GM18868 (cell line): ENCODE data around the gene SMAD9.
A peak's percentile ranks its signal among the peaks of the same experiment; 100 is the strongest.

ENCODE experiments used
- ATAC-seq: cut with Tn5 transposase; IDR thresholded peaks from one replicate; pipeline ENCODE4 v1.9.1; 2021; ENCODE audit warnings: mild to moderate bottlenecking, moderate library complexity; ENCODE audit not compliant: unreplicated experiment

The SMAD9 gene

DNA sequence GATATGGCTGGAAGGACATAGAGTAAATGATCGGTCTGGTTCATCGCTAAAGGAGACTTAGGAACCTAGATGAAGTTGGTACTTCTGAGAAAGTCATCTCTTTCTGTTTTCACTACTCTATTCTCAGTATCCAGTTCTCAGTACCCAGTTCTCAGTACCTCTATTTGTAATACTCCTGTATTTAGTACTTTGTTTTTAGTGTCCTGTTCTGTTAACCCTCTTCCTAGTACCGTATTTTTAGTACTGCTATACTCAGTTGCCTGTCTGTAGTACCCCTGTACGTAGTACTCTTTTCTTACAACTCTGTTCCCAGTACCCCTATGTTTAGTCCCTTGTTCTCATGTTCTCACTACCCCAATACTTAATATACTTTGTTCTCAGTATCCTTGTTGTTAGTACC lies 99.8 kb downstream of the SMAD9 start:
- ATAC-seq: peak; percentile 43

DNA sequence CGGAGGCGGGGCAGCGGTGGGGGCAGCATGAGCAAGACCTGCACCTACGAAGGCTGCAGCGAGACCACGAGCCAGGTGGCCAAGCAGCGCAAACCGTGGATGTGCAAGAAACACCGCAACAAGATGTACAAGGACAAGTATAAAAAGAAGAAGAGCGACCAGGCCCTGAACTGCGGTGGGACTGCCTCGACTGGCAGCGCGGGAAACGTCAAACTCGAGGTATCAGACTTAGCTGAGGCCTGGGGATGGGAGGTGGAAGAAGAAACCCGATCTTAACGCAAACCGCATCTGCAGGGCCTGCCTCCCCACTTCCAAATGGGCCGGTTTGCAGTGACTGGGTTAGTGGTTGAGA lies 100.3 kb downstream of the SMAD9 start:
- peak; percentile 11 for ATAC-seq

DNA sequence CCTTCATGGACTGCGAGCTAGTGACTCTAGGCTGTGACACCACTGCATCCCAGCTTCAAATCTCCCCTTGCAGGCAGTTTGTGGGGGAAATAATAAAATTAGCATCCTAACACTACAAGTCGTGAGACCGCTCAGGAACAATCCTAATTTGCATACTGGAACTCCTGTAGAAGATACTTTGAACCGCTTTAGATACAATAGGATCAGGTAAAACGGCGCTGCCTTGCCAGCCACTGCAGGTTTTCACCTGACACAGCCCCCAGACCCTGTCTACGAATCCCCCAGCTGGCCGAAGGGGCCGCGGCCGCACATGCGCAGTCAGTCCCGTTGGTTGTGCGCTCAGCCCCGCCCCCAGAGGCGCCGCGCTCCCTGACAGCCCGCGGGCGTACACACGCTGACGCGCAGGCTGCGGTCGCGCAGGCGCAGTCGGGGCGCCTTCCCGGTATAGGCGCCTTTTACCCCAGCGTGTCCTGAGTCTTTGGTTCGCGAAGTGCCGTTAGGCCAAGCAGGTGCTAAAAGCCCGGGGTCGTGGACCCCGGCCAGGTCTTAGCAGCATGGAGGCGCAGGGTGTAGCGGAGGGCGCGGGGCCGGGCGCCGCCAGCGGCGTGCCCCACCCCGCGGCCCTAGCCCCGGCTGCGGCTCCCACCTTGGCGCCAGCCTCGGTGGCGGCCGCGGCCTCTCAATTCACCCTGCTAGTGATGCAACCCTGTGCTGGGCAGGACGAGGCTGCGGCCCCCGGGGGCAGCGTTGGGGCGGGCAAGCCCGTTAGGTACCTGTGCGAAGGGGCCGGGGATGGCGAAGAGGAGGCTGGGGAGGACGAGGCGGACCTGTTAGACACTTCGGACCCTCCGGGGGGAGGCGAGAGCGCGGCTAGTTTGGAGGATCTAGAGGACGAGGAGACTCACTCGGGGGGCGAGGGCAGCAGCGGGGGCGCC lies 101.0 kb downstream of the SMAD9 start, which contains the start of gene RFXAP:
Gene RFXAP, plus strand, starts transcription at position 419 of the 935 bp plus-strand sequence. Its CDS starts 136 bp downstream, at position 555.
- peak; percentile 87 for ATAC-seq

DNA sequence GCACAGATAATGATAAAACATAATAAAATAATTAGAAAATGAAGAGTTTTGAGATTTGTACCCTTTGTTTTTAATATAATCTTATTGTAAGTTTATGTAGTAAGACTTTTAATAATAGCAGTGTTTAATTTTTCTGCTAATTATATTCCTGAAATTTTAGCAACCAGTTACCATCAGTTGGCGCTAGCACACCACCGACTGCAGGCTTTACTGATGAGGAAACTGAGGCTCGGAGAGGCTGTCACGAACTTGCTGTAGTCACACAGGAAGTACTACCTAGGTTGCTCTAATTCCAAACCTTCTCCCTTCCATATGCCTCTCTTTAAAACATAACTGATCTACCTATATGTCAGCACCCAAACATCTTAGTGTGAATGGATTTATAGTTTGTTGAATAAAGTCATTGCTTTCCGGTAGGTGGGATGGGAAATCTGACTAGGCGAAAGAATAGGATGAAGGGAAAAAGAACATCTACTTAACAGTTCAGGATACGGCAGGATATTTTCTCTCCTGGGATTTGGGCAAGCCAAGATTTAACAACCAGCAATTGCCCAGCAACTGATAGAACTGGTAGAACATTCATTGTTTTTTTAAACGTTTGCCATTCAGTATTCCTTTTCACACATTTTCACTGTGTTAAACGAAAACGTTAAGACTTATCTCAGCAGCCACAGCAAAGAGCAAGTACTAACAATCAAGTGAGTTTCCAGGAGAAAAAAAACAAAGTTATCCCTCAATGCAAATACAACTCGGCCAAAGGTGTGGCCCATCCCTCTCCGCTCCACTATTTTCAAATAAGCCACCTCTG lies 101.8 kb downstream of the SMAD9 start:
- peak; percentile 0 for ATAC-seq

DNA sequence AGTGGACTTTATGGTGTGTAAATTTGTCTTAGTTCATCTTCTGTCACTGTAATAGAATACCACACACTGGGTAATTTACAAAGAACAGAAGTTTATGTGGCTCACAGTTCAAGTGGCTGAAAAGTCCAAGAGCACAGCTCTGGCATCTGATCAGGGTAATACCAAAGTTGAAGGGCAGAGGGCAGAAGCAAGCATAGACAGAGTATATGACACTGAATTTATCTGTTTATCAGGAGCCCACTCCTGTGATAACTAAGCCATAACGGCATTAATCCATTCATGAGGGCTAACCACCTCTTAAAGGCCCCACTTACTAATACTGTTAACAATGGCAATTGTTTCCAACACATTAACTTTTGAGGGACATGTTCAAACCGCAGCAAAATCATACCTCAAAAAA lies 105.0 kb downstream of the SMAD9 start:
- no peak for ATAC-seq

DNA sequence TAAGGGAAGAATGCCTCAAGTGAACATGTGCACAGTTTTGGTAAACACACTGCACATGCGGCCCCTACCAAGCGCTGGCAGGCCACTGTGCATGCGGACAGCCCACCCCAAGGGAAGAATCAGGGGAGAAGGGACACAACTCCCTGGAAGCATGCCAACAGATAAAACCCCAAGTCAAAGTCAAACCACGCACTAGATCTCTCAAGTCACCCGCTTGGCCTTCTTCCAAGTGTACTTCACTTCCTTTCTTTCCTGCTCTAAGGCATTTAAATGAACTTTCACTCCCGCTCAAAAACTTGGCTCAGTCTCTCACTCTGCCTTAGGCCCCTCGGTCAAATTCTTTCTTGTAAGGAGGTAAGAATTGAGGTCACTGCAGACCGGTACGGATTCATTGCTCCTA lies 105.6 kb downstream of the SMAD9 start:
- ATAC-seq: no peak

DNA sequence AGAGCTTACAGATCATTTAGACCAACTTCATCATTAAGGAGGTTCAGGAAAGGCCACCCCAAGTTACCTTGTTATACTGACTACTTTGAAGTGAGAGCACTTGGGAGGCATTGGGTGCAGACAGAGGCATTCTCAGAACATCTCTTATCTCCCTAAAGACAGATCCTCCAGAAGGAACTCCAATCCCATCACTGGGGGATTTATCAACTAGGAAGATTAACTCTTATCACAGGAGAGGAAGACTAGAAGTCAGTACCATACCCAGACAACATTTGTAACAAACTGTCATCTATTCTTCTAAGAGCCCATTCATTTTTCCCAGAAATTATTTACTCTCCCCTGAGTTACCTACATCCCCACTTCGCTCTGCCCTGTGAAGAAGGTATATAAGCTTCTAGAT lies 106.8 kb downstream of the SMAD9 start:
- ATAC-seq: no peak

DNA sequence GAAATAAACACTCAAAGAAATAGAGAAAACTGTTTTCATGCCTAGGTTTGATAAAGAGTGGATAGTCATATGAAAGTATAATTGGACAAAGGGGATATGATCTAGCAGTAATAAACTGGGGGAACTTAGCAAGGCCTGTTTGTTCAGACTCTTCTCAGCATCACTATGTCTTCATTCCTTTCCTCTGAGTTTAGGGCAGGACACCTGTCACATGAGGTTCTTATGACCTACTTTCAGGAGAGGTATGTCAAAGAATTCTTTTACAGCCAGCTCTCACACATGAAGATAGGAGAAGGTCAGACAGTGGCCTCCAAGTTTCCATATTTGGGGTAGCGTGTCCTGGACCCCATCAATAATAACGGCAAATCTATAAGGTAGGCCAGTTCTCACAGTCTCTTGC lies 112.4 kb downstream of the SMAD9 start:
- ATAC-seq: no peak

DNA sequence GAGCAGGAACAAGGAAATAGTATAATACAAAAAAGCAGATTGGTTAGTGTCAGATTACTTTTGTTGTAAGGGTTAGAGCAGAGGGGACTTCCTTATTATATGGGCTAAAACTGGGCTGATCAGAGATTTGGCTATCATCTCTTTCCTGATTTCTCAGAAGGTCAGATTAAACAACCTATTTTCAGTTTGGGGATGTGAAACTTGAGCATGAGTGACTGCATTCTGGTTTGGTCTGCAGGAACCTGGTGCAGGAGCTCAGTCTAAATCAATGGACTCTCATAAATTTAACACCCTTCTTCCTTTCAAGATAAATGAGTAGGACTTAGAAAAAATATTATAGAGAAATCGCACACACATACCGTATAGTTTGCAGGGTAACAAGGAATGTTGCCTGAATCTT lies 113.9 kb downstream of the SMAD9 start:
- ATAC-seq: peak; percentile 76

DNA sequence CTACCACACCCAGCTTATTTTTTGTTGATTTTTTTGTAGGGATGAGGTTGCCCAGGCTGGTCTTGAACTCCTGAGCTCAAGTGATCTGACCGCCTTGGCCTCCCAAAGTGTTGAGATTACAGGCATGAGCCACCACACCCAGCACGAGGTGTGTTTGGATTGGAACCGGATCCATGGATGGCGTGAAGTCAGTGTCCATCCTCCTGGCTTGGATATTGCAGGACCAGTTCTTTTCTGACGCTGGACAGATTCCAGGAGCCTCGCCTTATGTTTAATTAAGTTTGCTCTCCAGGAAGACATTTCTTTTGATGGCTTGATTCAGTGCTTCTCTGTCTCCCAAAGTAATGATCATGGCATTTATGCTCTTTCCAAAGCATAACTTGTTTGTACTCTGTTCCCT lies 115.5 kb downstream of the SMAD9 start:
- ATAC-seq: no peak

DNA sequence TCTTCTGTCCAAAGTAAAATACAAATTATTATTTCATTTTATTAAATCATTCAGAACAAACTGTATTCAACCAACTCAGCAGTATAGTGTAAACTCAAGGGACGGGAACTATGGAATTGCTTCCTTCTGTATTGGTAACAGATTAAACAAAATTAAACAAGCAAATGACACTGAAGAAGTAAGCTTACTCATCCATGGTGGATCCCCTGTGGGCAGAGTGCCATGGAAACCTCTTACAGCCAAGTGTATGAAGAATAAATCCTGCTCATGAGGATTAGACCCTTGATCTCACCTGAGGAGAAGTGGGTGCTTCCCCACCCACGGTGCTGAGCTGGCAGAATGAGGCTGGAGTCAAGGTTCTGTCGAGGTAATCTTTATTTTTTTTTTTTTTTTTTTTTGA lies 119.0 kb downstream of the SMAD9 start:
- no peak for ATAC-seq

DNA sequence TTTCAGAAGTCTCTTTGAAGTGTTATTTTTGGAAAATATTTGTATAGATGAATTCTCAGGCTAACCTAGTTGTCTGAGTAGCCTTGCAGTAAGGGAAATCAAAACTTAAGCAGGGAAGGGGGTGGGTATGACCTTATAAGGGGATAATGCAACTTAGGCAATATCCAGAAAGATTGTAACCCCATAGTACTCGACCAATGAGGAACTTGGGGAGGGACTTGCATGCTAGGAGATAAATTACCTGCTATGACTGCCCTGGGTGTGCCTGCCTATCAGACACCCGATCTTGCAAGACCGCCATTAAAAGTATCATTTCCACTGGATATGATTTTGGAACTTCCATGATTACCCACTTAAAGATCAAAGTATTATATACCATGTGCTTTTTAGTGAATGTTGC lies 124.0 kb downstream of the SMAD9 start:
- no peak for ATAC-seq

DNA sequence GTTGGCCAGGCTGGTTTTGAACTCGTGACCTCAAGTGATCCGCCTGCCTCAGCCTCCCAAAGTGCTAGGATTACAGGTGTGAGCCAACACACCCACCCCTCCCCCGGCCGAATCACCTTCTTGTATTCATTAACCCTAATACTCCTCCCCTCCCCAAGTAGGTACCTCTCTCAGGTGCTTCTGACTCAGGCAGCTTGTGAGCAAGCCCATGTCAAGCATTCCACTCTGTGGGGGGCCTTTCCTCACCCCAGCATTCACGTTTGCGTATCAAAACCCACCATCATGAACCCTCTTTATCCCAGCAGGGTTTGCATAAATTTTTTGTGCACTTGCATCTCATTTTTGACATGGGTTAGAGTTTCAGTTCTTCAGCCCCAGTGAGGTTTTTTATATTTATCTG lies 124.6 kb downstream of the SMAD9 start:
- no peak for ATAC-seq
